ENCODE data around the gene EEF2. TPM values are rescaled to one million over a fixed set of nuclear protein-coding genes. Genes with fewer than 3 reads are reported as not detected.

The EEF2 gene
- total and polyA plus RNA-seq, 4 donors = 244 to 1,090 (median 818) TPM

- no peak overlapping the region for H3K4me3 ChIP-seq (ENCODE audit: low read depth in 1 of 3, low read length in 3 of 3)
- no peaks in the 10 kb centered on the region for H3K9me3 ChIP-seq (ENCODE audit: control insufficient read depth in 4 of 4, low read length in 3 of 4)
- no peaks in the 10 kb centered on the region for H3K27me3 ChIP-seq (ENCODE audit: control insufficient read depth in 4 of 4, insufficient read depth in 4 of 4, low read length in 3 of 4)
- H3K4me1 ChIP-seq (ENCODE audit: control insufficient read depth in 4 of 4, insufficient read depth in 4 of 4, low read length in 3 of 4) = peaks cover 26 to 78% (median 54%) of the 10 kb centered on the region in 4 donors
- DNase-seq (ENCODE audit: low spot score) = no peak
- peak overlapping the region in 1 of 2 donors; percentile 53 for H3K27ac ChIP-seq (ENCODE audit: low read depth in 1 of 2, low read length in 2 of 2)
- WGBS = 85% methylated on average over 14 of the region's 14 CpGs
- peaks cover 0 to 15% (median 9%) of the 10 kb centered on the region in 4 donors for H3K36me3 ChIP-seq (ENCODE audit: control insufficient read depth in 4 of 4, insufficient read depth in 3 of 4, low read depth in 1 of 4, low read length in 3 of 4)
- H3K9ac ChIP-seq (ENCODE audit: low read depth in 1 of 2, low read length in 2 of 2) = no peak overlapping the region
- no peak for TF ChIP-seq JUND (IDR thresholded peaks at IDR 0.05)
- TF ChIP-seq MAX (IDR thresholded peaks at IDR 0.05) = no peak
- no peak for TF ChIP-seq EGR1 (IDR thresholded peaks at IDR 0.05; ENCODE audit: low read depth in 2 of 2)
- TF ChIP-seq NR2F2 (IDR thresholded peaks at IDR 0.05) = no peak
- no peak for TF ChIP-seq FOXA1 (IDR thresholded peaks at IDR 0.05)
- no peak for TF ChIP-seq SP1 (IDR thresholded peaks at IDR 0.05)
- TF ChIP-seq ATF3 (IDR thresholded peaks at IDR 0.05) = no peak
- TF ChIP-seq TAF1 (conservative IDR thresholded peaks at IDR 0.05) = no peak
- no peak for TF ChIP-seq HNF4A (conservative IDR thresholded peaks at IDR 0.05)
- no peak for TF ChIP-seq CTCF (IDR thresholded peaks at IDR 0.05; ENCODE audit: low read depth, low read length, missing input control)
- no peak for TF ChIP-seq REST (IDR thresholded peaks at IDR 0.05)
- TF ChIP-seq FOXA2 (IDR thresholded peaks at IDR 0.05) = no peak
- TF ChIP-seq HNF4G (IDR thresholded peaks at IDR 0.05) = no peak
- no peak for TF ChIP-seq RXRA (IDR thresholded peaks at IDR 0.05)
- TF ChIP-seq ZBTB33 (IDR thresholded peaks at IDR 0.05) = no peak
- TF ChIP-seq GABPA (IDR thresholded peaks at IDR 0.05 in 1 of 2, conservative IDR thresholded peaks at IDR 0.05 in 1 of 2) = no peak
- no peak for TF ChIP-seq YY1 (IDR thresholded peaks at IDR 0.05)
- no peak for TF ChIP-seq RAD21 (IDR thresholded peaks at IDR 0.05)
These were observed 25.5 kb upstream of the EEF2 start for GRCh38 chr19:4010808-4011110.
